ENCODE data around the gene EBF3.
"Not testable (repeated sequence)": the region's sequence is repeated elsewhere in the genome, so short reads cannot be mapped to it uniquely, and the experiment has no call there.

The EBF3 gene

DNA sequence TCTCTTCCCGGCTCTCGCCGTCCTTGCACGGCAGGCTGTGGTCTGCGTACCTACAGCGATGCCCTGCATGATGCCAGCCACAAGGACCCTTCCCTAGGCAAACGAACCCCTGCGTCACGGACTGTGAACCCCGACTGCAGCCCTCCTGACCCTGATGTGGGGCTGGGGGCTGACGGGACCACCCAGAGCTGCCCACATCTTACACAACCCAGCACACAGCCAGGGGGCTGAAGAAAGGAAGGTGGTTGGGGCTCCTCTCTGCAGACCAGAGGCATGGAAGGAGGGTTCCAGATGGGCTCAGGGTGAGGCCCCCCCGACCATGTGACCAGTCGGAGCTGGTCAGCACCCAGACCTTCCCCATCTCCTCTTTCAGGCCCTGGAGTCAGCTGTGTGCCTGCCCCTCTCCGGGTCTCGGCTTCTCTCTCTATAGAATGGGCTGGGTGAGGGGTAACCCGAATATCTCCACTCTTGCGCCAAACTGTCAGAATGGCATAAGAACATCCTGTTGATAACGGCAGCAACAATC lies 41.4 kb downstream of the EBF3 start:
- no peak for DNase-seq (ENCODE audit: low read depth)
- no peak overlapping the region for H3K4me3 ChIP-seq (replicated peaks; ENCODE audit: low read depth, low read length)
- TF ChIP-seq, protein P1, sequence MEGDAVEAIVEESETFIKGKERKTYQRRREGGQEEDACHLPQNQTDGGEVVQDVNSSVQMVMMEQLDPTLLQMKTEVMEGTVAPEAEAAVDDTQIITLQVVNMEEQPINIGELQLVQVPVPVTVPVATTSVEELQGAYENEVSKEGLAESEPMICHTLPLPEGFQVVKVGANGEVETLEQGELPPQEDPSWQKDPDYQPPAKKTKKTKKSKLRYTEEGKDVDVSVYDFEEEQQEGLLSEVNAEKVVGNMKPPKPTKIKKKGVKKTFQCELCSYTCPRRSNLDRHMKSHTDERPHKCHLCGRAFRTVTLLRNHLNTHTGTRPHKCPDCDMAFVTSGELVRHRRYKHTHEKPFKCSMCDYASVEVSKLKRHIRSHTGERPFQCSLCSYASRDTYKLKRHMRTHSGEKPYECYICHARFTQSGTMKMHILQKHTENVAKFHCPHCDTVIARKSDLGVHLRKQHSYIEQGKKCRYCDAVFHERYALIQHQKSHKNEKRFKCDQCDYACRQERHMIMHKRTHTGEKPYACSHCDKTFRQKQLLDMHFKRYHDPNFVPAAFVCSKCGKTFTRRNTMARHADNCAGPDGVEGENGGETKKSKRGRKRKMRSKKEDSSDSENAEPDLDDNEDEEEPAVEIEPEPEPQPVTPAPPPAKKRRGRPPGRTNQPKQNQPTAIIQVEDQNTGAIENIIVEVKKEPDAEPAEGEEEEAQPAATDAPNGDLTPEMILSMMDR (IDR thresholded peaks at IDR 0.05; ENCODE audit: low read length, missing control alignments) = no peak

- TF ChIP-seq, protein P1 (IDR thresholded peaks at IDR 0.05; ENCODE audit: low read length, missing control alignments) = no peak
- no peak overlapping the region for H3K4me3 ChIP-seq (replicated peaks; ENCODE audit: low read depth, low read length)
- no peak for DNase-seq (ENCODE audit: low read depth)
These were observed 42.1 kb downstream of the EBF3 start for GRCh38 chr10:129921801-129922597.

DNA sequence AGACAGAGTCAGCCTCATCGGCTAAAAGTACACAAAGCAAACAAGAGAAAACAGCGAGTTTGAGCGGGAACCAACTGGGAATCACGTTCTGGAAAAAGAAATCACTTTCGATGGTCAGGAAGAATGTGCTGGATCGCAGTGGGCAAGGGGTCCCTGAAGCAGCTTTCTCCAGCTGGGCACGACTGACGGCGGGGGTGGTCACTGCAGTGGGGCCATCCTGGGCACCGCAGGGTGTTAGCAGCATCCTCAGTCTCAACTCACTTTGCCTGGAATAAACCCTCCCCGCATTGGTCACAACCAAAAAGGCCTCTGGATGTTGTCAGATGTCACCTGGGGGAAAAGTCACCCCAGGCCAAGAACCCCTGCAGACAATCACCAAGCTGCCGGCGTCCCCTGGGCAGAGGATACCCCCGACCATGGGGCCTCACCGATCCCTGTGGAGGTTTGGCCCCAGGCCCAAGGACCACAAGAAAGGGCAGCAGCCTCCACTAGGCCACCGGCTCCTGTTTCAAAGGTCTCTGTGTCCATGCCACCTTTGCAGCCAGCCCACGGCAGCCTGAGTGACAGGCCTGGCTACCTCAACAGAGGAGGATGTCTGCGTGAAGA lies 42.9 kb downstream of the EBF3 start:
- H3K4me3 ChIP-seq (replicated peaks; ENCODE audit: low read depth, low read length) = no peak overlapping the region
- DNase-seq (ENCODE audit: low read depth) = no peak
- TF ChIP-seq, protein P1 (IDR thresholded peaks at IDR 0.05; ENCODE audit: low read length, missing control alignments) = no peak

- not testable (repeated sequence) for H3K4me3 ChIP-seq (replicated peaks; ENCODE audit: low read depth, low read length); DNase-seq (ENCODE audit: low read depth)
These were observed 43.9 kb downstream of the EBF3 start for GRCh38 chr10:129920187-129920586.

DNA sequence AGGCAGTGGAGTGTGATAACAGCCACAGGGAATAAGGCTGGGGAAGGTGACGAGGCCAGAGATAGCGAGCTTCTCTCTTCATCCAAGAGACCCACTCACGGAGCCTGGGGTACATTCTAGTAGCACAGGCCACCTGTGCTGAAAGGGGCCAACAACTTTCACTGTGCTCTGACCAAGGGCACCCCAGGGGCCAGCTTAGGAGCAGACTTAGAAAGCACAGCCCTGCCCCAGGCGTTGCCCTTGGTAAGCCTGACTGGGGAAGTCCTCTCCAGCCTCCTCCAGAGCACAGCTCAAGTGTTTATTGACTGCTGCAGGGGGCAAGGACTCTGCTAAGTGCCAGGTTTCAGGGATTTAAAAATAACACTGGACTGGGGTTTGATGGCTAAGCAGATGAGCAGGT lies 44.7 kb downstream of the EBF3 start:
- DNase-seq (ENCODE audit: low read depth) = no peak
- H3K4me3 ChIP-seq (replicated peaks; ENCODE audit: low read depth, low read length) = no peak overlapping the region
- TF ChIP-seq, protein P1 (IDR thresholded peaks at IDR 0.05; ENCODE audit: low read length, missing control alignments) = no peak

DNA sequence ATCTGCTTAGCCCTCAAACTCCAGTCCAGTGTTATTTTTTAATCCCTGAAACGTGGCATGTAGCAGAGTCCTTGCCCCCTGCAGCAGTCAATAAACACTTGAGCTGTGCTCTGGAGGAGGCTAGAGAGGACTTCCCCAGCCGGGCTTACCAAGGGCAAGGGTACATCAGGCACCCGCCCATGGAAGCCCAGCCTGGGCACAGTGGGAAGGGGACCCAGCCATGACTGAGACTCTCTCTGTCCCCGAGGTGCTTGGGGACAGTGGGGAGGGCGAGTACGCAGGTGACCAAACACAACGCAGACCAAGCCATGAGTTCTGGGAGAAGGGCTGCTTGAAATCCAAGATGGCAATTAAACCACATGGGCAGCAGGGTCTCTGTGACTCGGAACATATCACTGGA lies 45.2 kb downstream of the EBF3 start:
- DNase-seq (ENCODE audit: low read depth) = no peak
- no peak overlapping the region for H3K4me3 ChIP-seq (replicated peaks; ENCODE audit: low read depth, low read length)
- TF ChIP-seq, protein P1 (IDR thresholded peaks at IDR 0.05; ENCODE audit: low read length, missing control alignments) = no peak

DNA sequence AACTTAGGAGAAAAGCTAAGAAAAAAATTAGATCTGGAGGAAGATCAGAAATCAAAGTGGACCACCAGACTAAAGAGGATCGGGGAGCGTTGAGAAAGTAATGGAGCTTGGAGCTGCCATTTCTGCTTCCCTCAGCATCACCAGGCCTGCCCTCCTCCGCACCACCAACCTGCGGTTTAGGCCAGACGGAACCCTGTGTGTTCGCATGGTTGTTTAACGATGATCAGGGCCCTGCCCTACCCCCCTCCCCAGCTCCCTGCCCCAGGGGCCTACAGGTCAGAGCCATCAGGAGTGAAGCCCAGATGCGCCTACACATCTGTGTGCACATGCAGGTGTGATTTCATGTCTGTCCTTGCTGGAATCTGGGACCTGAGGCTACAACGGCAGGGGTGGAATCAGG lies 45.7 kb downstream of the EBF3 start:
- no peak overlapping the region for H3K4me3 ChIP-seq (replicated peaks; ENCODE audit: low read depth, low read length)
- TF ChIP-seq, protein P1 (IDR thresholded peaks at IDR 0.05; ENCODE audit: low read length, missing control alignments) = no peak
- no peak for DNase-seq (ENCODE audit: low read depth)
